MCF 10A (cell line): ENCODE measurements around the gene ARHGAP31. TPM values are rescaled to one million over a fixed set of nuclear protein-coding genes. Genes with fewer than 3 reads are reported as not detected.
"Not testable (repeated sequence)": the region's sequence is repeated elsewhere in the genome, so short reads cannot be mapped to it uniquely, and the experiment has no call there.

ENCODE experiments used
- BruUV-seq: library from RNA; stranded (reverse); fragments of 400-500 nt; replicated peaks from 2 replicates; lab custom pipeline; 2021; lab: Mats Ljungman, UMichigan
- CTCF ChIA-PET: fragments of 300-600 bp; sonication (Branson Sonifier 250); formaldehyde crosslinking; extraction: SDS; loops from one replicate; lab custom pipeline; 2021; ENCODE audit warnings: antibody characterized with exemption, inconsistent platforms; lab: Yijun Ruan, JAX
- POLR2A ChIA-PET: fragments of 300-600, 350-650 bp; sonication (Branson Sonifier 250); formaldehyde crosslinking; extraction: SDS; loops from one replicate; lab custom pipeline; 2020; ENCODE audit warnings: antibody characterized with exemption, inconsistent platforms; lab: Yijun Ruan, JAX
- DNase-seq: peaks from one replicate; pipeline ENCODE4 v3.0.0-alpha.2; 2018; ENCODE audit not compliant: unreplicated experiment
- H3K27ac Mint-ChIP-seq: one replicate; pipeline ENCODE4 v1.8.0; 2022; ENCODE audit warnings: mild to moderate bottlenecking, low read depth, mixed read lengths; ENCODE audit not compliant: unreplicated experiment
- H3K27me3 Mint-ChIP-seq: one replicate; pipeline ENCODE4 v1.8.0; 2022; ENCODE audit warnings: mixed read lengths; ENCODE audit not compliant: insufficient read depth, unreplicated experiment
- H3K36me3 Mint-ChIP-seq: one replicate; pipeline ENCODE4 v1.8.0; 2022; ENCODE audit warnings: mild to moderate bottlenecking, moderate library complexity, mixed read lengths; ENCODE audit not compliant: insufficient read depth, unreplicated experiment
- H3K4me1 Mint-ChIP-seq: one replicate; pipeline ENCODE4 v1.8.0; 2022; ENCODE audit warnings: mixed read lengths; ENCODE audit not compliant: insufficient read depth, unreplicated experiment
- H3K4me3 Mint-ChIP-seq: one replicate; pipeline ENCODE4 v1.8.0; 2022; ENCODE audit warnings: mild to moderate bottlenecking, moderate library complexity, mixed read lengths; ENCODE audit not compliant: unreplicated experiment
- H3K9me3 Mint-ChIP-seq: one replicate; pipeline ENCODE4 v1.8.0; 2022; ENCODE audit warnings: mixed read lengths; ENCODE audit not compliant: unreplicated experiment
- CTCF ChIP-seq: fragments of 200-600 bp; IDR thresholded peaks from one replicate; pipeline ENCODE4 v1.8.0; 2022; ENCODE audit warnings: antibody characterized with exemption, mild to moderate bottlenecking; ENCODE audit not compliant: unreplicated experiment
- intact Hi-C: fragments of 100-400 bp; cut with micrococcal nuclease; formaldehyde crosslinking; loops from 2 replicates; pipeline ENCODE4 v1.14.1; 2022
- total RNA-seq: library from RNA; stranded (reverse); gene quantifications from 2 replicates; pipeline ENCODE4 v1.2.3, GENCODE V29; 2022

Gene ARHGAP31
- total RNA-seq, 1 experiment from 2014 or later: 4.4 TPM

- Mint-ChIP-seq H3K4me1 (no peaks in the 10 kb centered on the region), H3K9me3 (no peaks in the 10 kb centered on the region), H3K27ac (no peak overlapping the region), H3K27me3 (no peaks in the 10 kb centered on the region), H3K4me3 (no peak overlapping the region), H3K36me3 (no peaks in the 10 kb centered on the region)
- no TSS peak for BruUV-seq
- POLR2A ChIA-PET: no interaction called here
- intact Hi-C loops: no loop called here
- CTCF ChIA-PET: interaction anchor here (1.1 to 1.5 kb wide), 2 partner anchors 15 to 18 kb away, joined by 3 read pairs; no protein-coding TSS in a partner anchor
- DNase-seq: no peak
- no peak for TF ChIP-seq CTCF
Measured at GRCh38 chr3:119336823-119337222, 42.6 kb downstream of the ARHGAP31 start.

- intact Hi-C loops, H3K4me3 Mint-ChIP-seq, H3K27ac Mint-ChIP-seq, DNase-seq, H3K4me1 Mint-ChIP-seq, BruUV-seq, H3K9me3 Mint-ChIP-seq, H3K27me3 Mint-ChIP-seq, H3K36me3 Mint-ChIP-seq: not testable (repeated sequence)
- POLR2A ChIA-PET: interaction anchor here (0.7 kb wide), 1 partner anchor 11 kb away, joined by 3 read pairs; no protein-coding TSS in a partner anchor
- CTCF ChIA-PET: interaction anchor here (1.1 to 1.5 kb wide), 2 partner anchors 14 to 17 kb away, joined by 3 read pairs; no protein-coding TSS in a partner anchor
Measured at GRCh38 chr3:119337407-119337806, 43.2 kb downstream of the ARHGAP31 start.

GRCh38 chr3:119338754-119339153, 44.6 kb downstream of the ARHGAP31 start:
- no TSS peak for BruUV-seq
- ChIA-PET POLR2A (interaction anchor here (0.7 to 1.3 kb wide), 2 partner anchors 16 to 79 kb away, joined by 3 to 4 read pairs; no protein-coding TSS in a partner anchor), CTCF (interaction anchor here (0.6 to 0.9 kb wide), 5 partner anchors 11 to 455 kb away, joined by 3 read pairs; no protein-coding TSS in a partner anchor)
- no peak for DNase-seq
- Mint-ChIP-seq H3K36me3 (no peaks in the 10 kb centered on the region), H3K27ac (no peak overlapping the region), H3K27me3 (no peaks in the 10 kb centered on the region), H3K4me1 (no peaks in the 10 kb centered on the region), H3K4me3 (no peak overlapping the region), H3K9me3 (no peaks in the 10 kb centered on the region)
- intact Hi-C loops: no loop called here
- no peak for TF ChIP-seq CTCF

DNA sequence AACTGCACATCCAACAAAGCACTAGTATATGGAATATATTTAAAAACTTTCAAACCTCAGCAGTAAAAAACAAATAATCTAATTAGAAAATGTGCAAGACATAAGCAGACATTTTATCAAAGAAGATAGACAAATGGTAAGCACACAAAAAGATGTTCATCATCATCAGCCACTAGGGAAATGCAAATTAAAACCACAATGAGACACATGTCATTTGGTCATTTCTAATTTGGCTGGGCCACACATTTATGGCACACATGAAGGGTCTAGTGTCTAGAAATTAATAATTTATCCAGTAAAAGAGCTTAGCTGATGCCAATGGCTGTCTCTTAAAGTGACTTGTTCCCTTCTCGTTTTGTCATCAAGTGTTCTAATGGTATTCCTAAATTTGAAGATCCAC, 45.8 kb downstream of the ARHGAP31 start:
- DNase-seq: no peak
- BruUV-seq: no TSS peak
- no peak for TF ChIP-seq CTCF
- POLR2A ChIA-PET: no interaction called here
- no peaks in the 10 kb centered on the region for H3K4me1 Mint-ChIP-seq
- CTCF ChIA-PET: interaction anchor here (0.6 to 1.0 kb wide), 3 partner anchors 11 to 483 kb away, joined by 3 to 4 read pairs (median 3); no protein-coding TSS in a partner anchor
- no peaks in the 10 kb centered on the region for H3K36me3 Mint-ChIP-seq
- no peaks in the 10 kb centered on the region for H3K9me3 Mint-ChIP-seq
- no peaks in the 10 kb centered on the region for H3K27me3 Mint-ChIP-seq
- intact Hi-C loops: no loop called here
- H3K27ac Mint-ChIP-seq: no peak overlapping the region
- H3K4me3 Mint-ChIP-seq: no peak overlapping the region
